ENCODE measurements around the gene RGP1.

Gene RGP1

DNA sequence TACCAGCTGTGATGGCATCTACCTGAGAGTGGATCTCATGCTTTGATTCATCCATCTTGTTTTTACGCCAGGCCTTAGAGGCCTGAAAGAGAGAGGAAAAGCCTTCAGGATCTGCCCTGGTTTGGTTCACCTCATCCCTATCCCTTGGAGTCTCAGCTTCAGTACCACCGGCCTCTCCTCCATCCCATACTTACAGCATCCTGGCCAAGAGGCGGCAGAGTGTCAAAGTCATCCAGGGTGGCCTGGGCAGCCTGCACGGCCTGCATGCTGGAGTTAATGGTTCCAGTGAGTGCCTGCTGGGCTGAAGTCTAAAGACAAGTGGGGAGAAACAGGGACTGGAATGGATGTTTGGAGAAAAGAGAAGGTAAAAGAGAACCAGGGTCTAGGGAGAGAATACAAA, 29.5 kb upstream of the RGP1 start:
- DNase-seq (ENCODE audit: low read depth in 2 of 2): no peak

DNA sequence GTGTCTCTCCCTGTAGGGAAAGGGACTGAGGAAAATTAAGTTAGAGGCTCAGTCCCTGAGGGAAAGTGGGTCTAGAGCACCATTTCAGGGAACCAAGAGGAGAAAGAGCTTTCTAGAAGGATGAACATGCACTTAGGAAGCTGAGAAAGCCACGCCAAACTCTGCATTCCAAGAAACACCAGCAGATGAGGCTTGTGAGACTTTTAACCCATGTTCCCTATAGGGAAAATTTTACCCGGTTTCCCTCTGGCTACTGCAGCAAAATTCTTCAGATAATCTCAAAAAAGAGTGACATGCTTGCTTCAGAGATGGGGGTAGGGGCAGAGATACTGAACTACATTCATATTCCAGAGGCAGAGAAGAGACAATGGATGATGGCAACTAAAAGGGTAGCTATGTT, 25.7 kb upstream of the RGP1 start:
- no peak for DNase-seq (ENCODE audit: low read depth in 2 of 2)

DNA sequence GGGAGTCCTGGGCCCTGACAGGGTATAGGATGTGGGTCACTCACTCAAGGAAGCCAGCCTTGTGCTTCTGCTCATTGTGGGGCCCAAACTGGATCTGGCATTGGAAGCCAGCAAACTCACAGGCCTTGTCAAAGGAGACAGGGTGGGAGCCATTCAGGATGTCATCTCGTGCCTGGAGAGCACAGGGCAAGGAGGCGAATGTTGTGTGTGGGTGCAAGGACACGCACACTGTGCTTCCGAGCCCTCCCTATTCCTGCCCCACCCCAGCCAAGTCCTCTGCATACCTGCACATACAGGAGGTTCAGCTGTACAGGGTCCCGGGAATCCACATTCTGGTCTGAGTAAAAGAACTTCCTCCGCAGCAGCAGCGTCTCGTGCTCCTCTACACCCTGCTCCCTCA, 25.2 kb upstream of the RGP1 start:
- DNase-seq (ENCODE audit: low read depth in 2 of 2): no peak

DNA sequence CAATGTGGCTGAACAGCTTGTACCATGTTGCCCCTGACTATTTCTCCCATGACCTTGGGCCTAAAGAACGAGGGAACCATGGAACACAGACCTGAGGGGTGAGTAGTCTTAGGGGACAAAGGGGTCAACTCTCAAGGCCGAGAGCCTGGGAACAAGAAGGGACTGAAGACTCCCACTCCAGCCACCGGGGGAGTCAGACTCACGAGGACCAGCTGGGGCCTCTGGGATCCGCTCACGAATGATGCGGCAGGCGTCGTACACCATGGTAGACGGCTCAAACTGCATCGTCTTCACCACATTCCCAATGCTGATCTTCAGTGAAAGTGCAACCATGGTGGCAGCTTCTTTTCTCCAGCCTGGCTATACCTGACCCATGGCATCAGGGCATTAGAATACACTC, 23.7 kb upstream of the RGP1 start:
- no peak for DNase-seq (ENCODE audit: low read depth in 2 of 2)

DNA sequence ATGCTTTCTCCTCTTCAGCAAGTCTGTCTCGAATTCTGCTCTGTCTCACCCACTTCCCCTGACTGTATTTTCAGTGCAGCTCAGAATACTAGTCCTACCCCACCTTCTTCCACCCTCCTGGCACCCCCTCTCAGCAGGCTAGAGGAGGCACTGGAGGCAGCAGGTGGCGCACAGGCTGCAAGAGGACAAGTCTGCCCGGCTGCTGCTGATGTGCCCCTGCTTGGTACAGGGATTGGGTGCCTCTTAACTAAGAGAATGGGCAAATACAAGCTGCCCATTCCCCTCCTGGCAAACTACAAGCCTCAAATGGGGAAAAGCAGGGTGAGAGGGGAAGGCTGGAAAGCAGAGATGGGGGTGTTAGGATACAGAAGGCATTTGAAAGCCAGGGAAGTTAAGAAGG, 22.2 kb upstream of the RGP1 start:
- no peak for DNase-seq (ENCODE audit: low read depth in 2 of 2)

DNA sequence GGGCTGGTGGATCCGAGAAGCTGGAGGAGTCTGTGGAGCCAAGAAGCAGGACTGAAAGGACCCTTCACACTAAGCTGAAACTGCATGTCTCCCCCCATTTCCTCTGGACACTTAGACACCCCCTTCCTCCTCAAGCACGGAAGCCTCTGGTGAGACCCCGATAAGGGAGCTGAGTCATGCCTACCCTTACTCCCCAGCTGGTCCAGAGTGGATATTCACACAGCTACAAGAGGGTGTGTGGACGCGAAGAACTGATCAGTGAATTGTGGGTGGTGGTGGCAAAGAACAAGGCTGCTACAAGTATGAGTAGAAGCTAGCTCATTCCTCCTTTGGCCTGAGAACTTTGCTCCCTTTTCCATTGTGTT, 21.4 kb upstream of the RGP1 start:
- no peak for DNase-seq (ENCODE audit: low read depth in 2 of 2)

DNA sequence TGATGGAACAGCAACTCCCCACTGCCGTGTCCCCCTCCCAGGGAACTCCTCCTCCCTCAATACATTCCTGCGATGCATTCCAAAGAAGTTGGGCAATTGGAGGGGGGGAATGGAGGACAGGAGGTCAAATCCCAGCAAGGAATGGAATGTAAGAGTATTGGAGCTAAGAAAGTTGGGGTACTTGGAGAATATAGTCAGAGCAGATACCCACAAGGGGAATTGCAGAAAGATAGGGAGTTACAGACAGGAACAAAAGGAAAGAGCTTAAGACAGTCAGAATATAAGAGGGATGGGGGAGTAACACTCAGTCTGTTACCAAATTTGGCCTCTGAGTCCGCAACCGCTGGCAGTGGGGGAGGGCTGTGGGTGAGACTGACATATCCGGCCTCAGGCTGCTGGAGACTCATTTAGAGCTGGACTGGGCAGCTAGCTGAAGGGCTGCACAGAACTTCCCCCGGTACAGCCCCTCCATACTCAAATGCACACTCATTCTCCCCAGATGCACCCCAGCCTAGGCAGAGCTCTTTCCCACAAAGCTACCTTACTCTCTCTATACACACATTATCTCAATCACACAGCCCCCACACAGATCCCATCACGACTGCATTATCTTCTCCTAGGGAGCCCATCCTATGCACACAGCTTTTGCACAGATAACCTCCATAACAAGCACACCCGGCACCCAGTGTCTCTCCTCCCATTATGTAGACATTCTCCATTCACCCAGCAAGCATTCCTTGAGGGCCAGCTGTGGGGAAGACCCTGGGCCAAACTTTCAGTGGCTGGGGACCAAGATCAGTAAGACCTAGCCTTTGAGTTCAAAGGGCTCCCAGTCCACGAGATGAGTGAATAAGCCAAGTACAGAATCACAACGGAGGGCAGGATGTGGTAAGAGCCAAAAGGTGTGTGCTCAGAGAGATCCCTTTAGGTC, 20.8 kb upstream of the RGP1 start:
- peak in 1 of 2 donors; percentile 23 for DNase-seq (ENCODE audit: low read depth in 2 of 2)

DNA sequence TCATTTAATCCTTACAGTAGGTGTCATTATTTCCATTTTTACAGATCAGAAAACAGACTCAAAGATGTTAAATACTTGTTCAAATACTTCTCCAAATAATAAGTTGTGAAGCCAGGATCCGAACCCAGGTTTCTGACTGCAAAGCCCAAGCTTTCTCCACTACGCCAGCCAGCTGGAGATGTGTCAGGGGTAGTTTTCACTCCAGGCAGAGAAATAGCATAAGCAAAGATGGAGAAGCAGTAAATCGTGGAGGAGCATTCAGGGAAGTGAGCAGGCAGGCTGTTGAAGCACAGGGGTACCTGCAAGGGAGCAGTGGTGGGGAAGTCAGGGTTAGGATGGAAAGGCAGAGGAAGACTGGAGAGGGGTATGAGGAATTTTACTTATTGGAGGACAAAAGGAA, 20.0 kb upstream of the RGP1 start:
- DNase-seq (ENCODE audit: low read depth in 2 of 2): no peak

DNA sequence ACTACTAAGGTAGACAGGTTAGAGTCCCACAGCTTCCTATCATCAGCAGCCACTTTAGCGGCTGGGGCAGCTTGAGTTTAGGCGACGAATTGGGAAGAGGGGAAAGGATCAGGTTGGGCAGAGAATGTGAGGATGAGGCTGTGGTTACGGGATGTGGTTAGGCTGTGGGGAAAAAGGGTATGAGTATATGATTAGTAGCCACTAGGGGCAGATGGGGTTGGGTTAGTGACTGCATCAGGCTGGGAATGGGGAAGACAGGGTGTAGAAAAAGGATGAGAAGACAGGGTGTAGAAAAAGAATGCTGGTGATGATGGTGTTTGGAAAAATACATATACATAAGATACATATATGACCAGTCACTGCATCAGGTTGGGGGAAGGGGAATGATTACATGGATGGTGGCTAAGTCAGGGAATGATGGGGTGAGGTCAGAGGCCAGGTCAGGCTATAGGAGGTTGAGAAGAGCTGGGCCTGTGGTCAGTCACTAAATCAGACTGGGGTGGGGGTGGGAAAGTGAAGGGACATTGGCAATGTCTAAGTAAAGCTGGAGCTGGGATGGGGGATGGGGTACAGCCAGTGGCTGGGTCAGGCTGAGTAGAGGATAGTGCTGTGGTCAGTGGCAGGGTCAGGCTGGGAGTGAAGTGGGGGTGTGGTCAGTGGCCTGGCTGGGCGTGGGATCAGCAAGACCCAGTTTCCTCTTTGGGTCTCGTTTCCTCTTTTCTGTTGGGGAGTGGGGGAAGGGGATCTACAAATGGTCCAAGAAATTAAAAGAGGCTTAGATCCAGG, 19.2 kb upstream of the RGP1 start:
- DNase-seq (ENCODE audit: low read depth in 2 of 2): no peak

DNA sequence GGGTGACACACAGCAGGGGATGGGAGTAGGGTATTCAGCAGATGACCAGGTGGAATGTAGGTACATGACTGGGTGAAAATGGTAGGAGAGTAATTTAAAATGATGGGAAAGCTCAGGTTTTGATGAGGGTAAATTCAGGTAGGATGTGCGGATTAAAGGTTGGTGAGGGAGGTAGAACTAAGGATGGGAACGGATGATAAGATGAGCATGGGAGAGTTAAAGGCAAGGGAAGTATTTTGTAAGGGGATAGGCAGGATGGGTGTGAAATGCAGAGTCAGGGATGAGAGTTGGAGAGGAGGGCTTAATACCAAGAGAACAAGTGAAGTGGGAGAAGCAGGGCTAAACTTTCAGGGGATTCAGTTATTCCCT, 18.6 kb upstream of the RGP1 start:
- no peak for DNase-seq (ENCODE audit: low read depth in 2 of 2)

DNA sequence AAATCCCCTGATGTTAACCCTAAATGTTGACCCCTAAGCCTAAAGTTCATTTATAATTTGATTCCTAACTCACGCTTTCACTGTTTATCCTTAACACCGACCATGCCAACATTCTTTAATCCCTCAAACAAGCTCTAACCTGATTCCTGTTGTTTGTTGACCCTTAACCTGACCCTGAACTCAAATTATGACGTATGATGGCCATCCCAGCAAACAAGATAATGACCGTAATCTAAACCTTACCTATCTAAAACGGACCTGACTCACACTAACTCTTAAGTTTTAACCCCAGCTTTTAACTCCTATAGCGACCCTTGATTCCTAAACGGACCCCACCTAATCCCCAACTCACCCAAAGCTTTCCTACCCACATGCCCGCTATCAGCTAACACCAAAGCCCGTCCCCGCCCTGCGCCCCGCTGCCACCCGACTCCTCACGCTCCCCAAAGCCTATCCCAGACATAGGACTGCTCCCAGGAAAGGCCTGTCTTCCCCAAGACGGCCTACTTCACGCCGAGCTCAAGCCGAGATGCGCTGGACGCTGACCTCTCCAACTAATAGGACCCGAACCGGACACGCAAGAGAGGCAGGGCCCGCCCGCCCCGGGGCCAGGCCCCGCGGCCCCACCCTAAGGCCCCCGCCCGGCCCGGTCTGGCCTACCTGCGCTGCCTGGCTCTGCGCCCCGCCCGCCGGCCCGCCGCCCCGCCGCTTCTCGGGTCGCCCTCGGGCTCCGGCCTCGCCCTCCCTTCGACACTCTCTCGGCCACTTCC, 17.5 kb upstream of the RGP1 start:
- DNase-seq (ENCODE audit: low read depth in 2 of 2): no peak

DNA sequence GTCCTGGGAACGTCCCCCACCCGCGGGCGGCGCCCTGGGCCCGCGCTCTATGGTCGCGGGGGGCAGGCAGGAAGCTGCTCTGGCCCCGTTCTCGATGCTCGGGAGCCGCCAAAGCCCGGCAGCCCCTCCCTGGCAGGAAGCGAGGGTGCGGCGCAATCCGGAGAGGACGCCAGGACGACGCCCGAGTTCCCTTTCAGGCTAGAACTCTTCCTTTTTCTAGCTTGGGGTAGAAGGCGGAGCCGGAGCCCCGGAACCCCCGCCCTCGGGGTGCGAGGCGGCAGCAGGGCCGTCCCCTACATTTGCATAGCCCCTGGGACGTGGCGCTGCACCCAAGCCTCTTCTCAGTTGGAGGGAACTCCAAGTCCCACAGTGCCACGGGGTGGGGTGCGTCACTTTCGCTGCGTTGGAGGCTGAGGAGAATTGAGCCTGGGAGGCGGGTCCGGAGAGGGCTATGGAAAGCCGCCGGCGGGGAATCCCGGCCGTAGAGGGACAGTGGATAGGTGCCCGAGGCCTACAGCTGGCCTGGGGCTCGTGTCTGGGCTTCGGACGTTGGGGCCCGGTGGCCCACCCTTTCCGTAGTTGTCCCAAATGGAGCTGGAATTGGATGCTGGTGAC, 16.8 kb upstream of the RGP1 start, which contains the start of the genes CREB3 and TLN1:
TSS of gene CREB3 (plus strand) at position 482 of the 615 bp plus-strand sequence. CDS start at position 589, 107 bp downstream.
TSS of gene TLN1 (minus strand) at position 11 of the 615 bp plus-strand sequence. CDS start 6,501 bp downstream, outside the sequence.
- peak; percentile 92 to 93 for DNase-seq (ENCODE audit: low read depth in 2 of 2)

DNA sequence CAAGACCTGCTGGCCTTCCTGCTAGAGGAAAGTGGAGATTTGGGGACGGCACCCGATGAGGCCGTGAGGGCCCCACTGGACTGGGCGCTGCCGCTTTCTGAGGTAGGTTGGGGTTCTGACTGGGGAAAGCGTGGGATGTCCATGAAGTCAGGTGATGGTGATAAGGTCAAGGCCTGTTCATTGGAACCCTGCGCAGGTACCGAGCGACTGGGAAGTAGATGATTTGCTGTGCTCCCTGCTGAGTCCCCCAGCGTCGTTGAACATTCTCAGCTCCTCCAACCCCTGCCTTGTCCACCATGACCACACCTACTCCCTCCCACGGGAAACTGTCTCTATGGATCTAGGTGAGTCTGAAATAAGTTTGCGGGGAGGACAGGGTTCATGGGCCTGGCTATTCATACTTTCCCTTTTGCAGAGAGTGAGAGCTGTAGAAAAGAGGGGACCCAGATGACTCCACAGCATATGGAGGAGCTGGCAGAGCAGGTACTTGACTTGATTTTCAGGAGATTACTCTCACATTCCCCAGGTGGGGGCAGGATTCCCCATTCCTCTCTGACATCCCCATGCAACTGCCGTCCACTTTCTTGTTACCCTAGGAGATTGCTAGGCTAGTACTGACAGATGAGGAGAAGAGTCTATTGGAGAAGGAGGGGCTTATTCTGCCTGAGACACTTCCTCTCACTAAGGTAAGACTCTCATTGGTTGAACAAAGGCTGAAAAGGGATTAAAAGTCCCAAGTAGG, 16.1 kb upstream of the RGP1 start:
- no peak for DNase-seq (ENCODE audit: low read depth in 2 of 2)

DNA sequence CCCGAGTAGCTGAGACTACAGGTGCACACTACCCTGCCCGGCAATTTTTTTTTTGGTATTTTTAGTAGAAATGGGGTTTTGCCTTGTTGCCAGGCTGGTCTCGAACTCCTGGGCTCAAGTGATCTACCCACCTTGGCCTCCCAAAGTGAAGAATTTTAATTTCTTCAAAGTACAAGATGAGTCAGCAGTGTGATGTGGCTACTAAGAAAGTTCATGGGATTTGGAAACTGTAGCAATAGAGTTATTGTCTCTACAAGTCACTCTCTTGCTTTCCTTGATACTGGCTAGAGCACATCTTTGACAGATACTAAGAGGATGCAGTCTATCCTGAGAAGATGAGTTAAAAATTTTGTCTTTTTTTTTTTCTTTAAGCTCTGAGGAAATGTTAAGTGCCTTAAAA, 15.0 kb upstream of the RGP1 start:
- no peak for DNase-seq (ENCODE audit: low read depth in 2 of 2)

DNA sequence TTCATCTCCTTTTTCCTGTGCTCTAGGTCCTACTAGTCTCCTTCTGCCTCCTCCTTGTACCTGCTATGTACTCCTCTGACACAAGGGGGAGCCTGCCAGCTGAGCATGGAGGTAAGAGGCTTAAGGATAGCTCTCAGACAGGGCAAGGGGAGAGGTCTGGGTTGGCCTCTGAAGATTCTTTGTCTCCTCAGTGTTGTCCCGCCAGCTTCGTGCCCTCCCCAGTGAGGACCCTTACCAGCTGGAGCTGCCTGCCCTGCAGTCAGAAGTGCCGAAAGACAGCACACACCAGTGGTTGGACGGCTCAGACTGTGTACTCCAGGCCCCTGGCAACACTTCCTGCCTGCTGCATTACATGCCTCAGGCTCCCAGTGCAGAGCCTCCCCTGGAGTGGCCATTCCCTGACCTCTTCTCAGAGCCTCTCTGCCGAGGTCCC, 12.9 kb upstream of the RGP1 start:
- DNase-seq (ENCODE audit: low read depth in 2 of 2): peak in 1 of 2 donors; percentile 54

DNA sequence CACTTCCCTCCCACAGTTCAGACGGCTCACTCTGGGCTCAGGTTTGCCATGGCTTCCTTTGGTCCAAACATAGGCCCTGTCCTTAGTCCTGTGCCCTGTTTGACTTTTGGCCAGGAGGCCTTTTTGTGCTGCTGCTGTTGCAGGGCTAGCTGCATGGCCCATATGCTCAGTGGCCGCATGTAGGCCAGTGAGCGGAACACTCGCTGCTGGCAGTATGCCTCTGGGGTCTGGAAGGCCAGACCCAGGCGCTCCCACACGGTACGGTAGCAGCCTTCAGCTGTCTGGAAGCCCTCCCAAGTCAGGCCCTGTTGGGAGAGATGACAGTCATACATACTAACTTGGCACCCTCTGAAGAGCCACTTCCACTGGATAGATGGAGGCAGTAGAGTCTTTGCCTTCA, 11.9 kb upstream of the RGP1 start:
- DNase-seq (ENCODE audit: low read depth in 2 of 2): no peak

DNA sequence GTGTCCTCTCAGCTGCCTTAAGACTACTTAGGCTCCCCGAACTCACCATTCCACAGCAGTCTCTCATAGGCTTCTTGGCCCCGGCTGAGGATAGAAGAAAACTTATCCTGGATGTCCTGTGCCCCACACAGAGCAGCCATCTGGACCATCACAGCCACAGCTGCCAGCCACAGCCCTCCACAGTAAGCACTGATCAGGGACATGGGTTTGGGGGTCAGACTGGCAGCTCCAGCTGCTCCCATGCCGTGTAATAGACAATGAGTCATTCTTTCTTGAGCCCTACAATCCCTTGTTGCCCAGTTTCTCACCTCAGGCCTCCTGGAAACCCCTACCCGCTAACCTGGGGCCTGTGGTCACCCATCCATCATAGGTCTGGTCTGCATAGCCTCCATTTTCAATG, 10.9 kb upstream of the RGP1 start:
- no peak for DNase-seq (ENCODE audit: low read depth in 2 of 2)

DNA sequence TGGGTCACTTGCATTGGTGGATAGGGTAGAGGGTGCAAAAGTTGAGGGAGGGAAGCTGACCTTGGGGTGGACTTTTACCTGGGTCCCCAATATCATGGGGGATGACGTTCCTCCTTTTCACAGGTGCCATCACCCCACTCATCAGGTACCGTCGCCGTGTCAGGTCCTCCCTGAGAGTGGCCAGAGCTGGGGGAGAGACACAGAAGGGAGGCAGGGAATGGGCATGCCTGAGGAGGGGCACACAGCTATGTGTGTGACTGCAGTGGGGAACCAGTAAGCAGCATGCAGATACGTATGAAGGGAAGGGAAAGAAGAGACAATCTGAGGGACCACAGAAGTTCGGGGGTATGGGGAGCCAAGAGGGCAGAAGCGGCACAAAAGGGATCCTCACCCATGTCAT, 10.2 kb upstream of the RGP1 start:
- DNase-seq (ENCODE audit: low read depth in 2 of 2): no peak

DNA sequence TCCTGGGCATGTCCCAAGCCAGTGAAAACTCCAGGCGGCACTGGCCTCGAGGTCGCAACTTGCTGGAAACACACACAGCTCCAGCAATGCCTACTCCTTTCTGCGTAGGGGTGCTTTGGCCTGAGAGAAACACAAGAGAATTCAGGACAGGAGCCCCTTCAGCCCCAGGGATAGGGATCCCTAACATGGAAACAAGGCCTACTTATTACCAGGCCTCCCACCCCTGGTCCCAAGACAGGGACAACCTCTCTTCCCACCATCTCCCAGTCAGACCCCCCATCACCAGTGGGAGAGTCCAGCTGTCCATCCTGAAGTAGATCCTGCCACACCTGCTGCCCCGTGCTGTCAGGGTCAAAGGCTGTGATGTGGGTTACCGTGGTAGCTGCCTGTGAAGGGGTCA, 8.8 kb upstream of the RGP1 start:
- DNase-seq (ENCODE audit: low read depth in 2 of 2): no peak

DNA sequence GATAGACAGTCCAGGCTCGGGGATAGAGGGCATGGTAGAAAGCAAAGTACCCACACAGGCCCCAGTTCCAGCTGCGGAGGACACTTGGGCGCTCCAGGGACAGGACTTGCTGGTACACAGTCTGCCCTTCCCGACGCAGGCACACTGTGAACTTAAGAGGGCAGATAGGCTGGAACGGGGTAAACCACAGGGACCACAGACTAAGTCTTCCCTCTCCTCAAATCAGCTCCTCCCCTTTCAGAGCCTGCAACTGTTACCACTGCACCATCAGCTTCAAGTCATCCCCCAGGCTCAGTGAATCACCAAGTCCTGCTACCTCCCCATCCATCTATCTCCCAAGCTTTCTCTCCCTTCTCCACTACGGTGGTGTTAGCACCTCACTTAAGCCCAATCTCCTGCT, 7.3 kb upstream of the RGP1 start:
- no peak for DNase-seq (ENCODE audit: low read depth in 2 of 2)

DNA sequence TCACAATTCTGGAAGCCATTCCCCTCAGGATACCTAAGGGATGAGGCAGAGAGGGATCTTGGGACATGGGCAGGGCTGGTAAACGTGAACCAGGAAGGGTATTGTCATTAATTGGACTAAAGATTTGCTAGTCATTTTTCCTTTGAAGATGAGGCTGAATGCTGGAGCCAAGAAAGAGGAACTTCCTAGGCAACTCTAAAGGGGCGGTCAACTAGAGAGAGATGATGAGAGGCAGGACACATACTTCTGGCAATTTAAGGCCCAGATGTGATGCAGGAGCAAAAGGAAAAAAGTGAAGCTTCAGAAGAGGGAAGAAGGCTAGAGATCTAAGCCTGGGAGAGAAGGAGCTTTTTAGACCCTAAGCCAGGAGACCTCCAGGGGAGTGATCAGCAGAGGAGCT, 5.6 kb upstream of the RGP1 start:
- DNase-seq (ENCODE audit: low read depth in 2 of 2): no peak

Measured in stimulated activated CD8-positive, alpha-beta memory T cell treated with anti-CD3 and anti-CD28 coated beads, Interleukin-15, amount 100 ng/mL, for 4 hours (primary cell).